SK-N-SH (cell line): ENCODE data around the gene AXIN2. TPM values are rescaled to one million over a fixed set of nuclear protein-coding genes. Genes with fewer than 3 reads are reported as not detected.

Source experiments
- CTCF ChIA-PET: fragments of 300-600, 350-600 bp; formaldehyde crosslinking; extraction: SDS; loops from one replicate; lab custom pipeline; 2021; lab: Yijun Ruan, JAX
- POLR2A ChIA-PET: fragments of 350-600 bp; sonication (Branson Sonifier 250); formaldehyde crosslinking; extraction: SDS; loops from one replicate; lab custom pipeline; 2020; ENCODE audit warnings: antibody characterized with exemption, inconsistent platforms; lab: Yijun Ruan, JAX
- DNase-seq: peaks from one replicate; pipeline ENCODE4 v3.0.0; 2012
- H2AFZ ChIP-seq: fragments of 200-600 bp; sonication (generic); 2 replicates; pipeline ENCODE4 v1.8.1; 2016; ENCODE audit warnings: antibody characterized with exemption, mild to moderate bottlenecking, low read depth
- H3F3A ChIP-seq: fragments of 200-600 bp; sonication (generic); replicated peaks from 2 replicates; pipeline ENCODE3; 2016; ENCODE audit warnings: antibody characterized with exemption, mild to moderate bottlenecking; ENCODE audit not compliant: insufficient read depth
- H3K27ac ChIP-seq, 2 experiments: fragments of 200-500 bp in 1 of 2; fragments of 200-600 bp in 1 of 2; sonication (Bioruptor generic) in 1 of 2; sonication (generic), shearing (Covaris generic) in 1 of 2; 2 replicates each; pipeline versions ENCODE4 v1.5.1 to v1.6.1; 2014 to 2016; ENCODE audit warnings: low read depth in 2 of 2, inconsistent platforms in 1 of 2, low read length in 1 of 2, mild to moderate bottlenecking in 1 of 2, mixed read lengths in 1 of 2
- H3K27me3 ChIP-seq: fragments of 200-600 bp; sonication (generic), shearing (Covaris generic); 2 replicates; pipeline ENCODE4 v1.6.1; 2016; ENCODE audit warnings: mixed run types; ENCODE audit not compliant: insufficient read depth
- H3K36me3 ChIP-seq, 2 experiments: fragments of 200-500 bp in 1 of 2; fragments of 200-600 bp in 1 of 2; sonication (Bioruptor generic) in 1 of 2; sonication (generic) in 1 of 2; replicated peaks in 1 of 2; 2 replicates each; pipeline versions ENCODE3 to v1.5.1; 2014 to 2016; ENCODE audit warnings: low read length in 1 of 2, mild to moderate bottlenecking in 1 of 2; ENCODE audit not compliant: insufficient read depth in 2 of 2, control insufficient read depth in 1 of 2
- H3K4me1 ChIP-seq, 2 experiments: fragments of 200-500 bp in 1 of 2; fragments of 200-600 bp in 1 of 2; sonication (Bioruptor generic) in 1 of 2; sonication (generic), shearing (Covaris generic) in 1 of 2; 2 replicates each; pipeline versions ENCODE4 v1.5.1 to v1.6.1; 2014 to 2016; ENCODE audit warnings: low read depth in 1 of 2, low read length in 1 of 2, mixed run types in 1 of 2; ENCODE audit not compliant: insufficient read depth in 2 of 2, control insufficient read depth in 1 of 2
- H3K4me2 ChIP-seq: fragments of 200-600 bp; sonication (generic), shearing (Covaris generic); 2 replicates; pipeline ENCODE4 v1.6.1; 2017; ENCODE audit warnings: mixed run types
- H3K4me3 ChIP-seq, 2 experiments: fragments of 200-500 bp in 1 of 2; fragments of 200-600 bp in 1 of 2; sonication (Bioruptor generic) in 1 of 2; sonication (generic), shearing (Covaris generic) in 1 of 2; 2 replicates each; pipeline versions ENCODE4 v1.5.1 to v1.8.1; 2014 to 2016; ENCODE audit warnings: low read depth in 2 of 2, inconsistent platforms in 1 of 2, low read length in 1 of 2, mild to moderate bottlenecking in 1 of 2, mixed read lengths in 1 of 2, moderate library complexity in 1 of 2
- H3K79me2 ChIP-seq: fragments of 200-600 bp; sonication (generic); 2 replicates; pipeline ENCODE4 v1.8.1; 2017; ENCODE audit warnings: mild to moderate bottlenecking; ENCODE audit not compliant: insufficient read depth
- H3K9ac ChIP-seq: fragments of 200-600 bp; sonication (generic); 2 replicates; pipeline ENCODE4 v1.6.1; 2017; ENCODE audit warnings: mixed run types
- H3K9me2 ChIP-seq: fragments of 200-600 bp; sonication (generic); 2 replicates; pipeline ENCODE4 v1.6.1; 2017; ENCODE audit warnings: mixed run types
- H3K9me3 ChIP-seq: fragments of 200-600 bp; sonication (generic); 2 replicates; pipeline ENCODE4 v1.6.1; 2017; ENCODE audit warnings: mixed run types, mild to moderate bottlenecking, moderate library complexity
- H4K20me1 ChIP-seq: fragments of 200-600 bp; sonication (generic); 2 replicates; pipeline ENCODE4 v1.6.1; 2017; ENCODE audit warnings: mild to moderate bottlenecking, mixed run types; ENCODE audit not compliant: insufficient read depth
- CTCF ChIP-seq: fragments of 200-600 bp; sonication (generic); IDR thresholded peaks from 2 replicates; pipeline ENCODE4 v1.6.1; 2017; ENCODE audit warnings: antibody characterized with exemption, mild to moderate bottlenecking, moderate library complexity
- ELF1 ChIP-seq: IDR thresholded peaks from 2 replicates; pipeline ENCODE4 v1.4.0; 2012
- EP300 ChIP-seq, 2 experiments: IDR thresholded peaks; 2 replicates each; pipeline versions ENCODE4 v1.4.0 to v1.6.1; 2012; ENCODE audit warnings: borderline replicate concordance in 1 of 2, low read depth in 1 of 2, low read length in 1 of 2
- FOXJ3 ChIP-seq: sonication (generic); formaldehyde crosslinking; IDR thresholded peaks from 2 replicates; pipeline ENCODE4 v1.5.1; 2020; ENCODE audit warnings: mild to moderate bottlenecking, missing genetic modification reagents
- GABPA ChIP-seq: IDR thresholded peaks from 2 replicates; pipeline ENCODE4 v1.4.0; 2012; ENCODE audit warnings: low read depth, mild to moderate bottlenecking
- MXI1 ChIP-seq: IDR thresholded peaks from 2 replicates; pipeline ENCODE4 v1.6.1; 2012; ENCODE audit warnings: mild to moderate bottlenecking, low read depth, low read length, improper control_type of control experiment
- NFIC ChIP-seq: IDR thresholded peaks from 2 replicates; pipeline ENCODE4 v1.4.0; 2012; ENCODE audit warnings: borderline replicate concordance
- NRF1 ChIP-seq: IDR thresholded peaks from 2 replicates; pipeline ENCODE4 v1.6.1; 2012; ENCODE audit warnings: low read depth, mild to moderate bottlenecking, low read length
- PBX3 ChIP-seq: IDR thresholded peaks from 2 replicates; pipeline ENCODE4; 2012
- RXRA ChIP-seq: IDR thresholded peaks from 2 replicates; pipeline ENCODE4 v1.4.0; 2012; ENCODE audit warnings: low read depth, mild to moderate bottlenecking, borderline replicate concordance
- SIN3A ChIP-seq: IDR thresholded peaks from 2 replicates; pipeline ENCODE4 v1.6.1; 2012; ENCODE audit warnings: low read depth, mild to moderate bottlenecking, low read length, moderate library complexity, borderline replicate concordance
- SMC3 ChIP-seq: IDR thresholded peaks from 2 replicates; pipeline ENCODE4 v1.6.1; 2012; ENCODE audit warnings: low read depth, low read length, improper control_type of control experiment
- TCF12 ChIP-seq: IDR thresholded peaks from 2 replicates; pipeline ENCODE4 v1.4.0; 2012
- USF1 ChIP-seq: IDR thresholded peaks from 2 replicates; pipeline ENCODE4 v1.4.0; 2012; ENCODE audit warnings: low read depth, borderline replicate concordance
- USF2 ChIP-seq: fragments of 150-350 bp; IDR thresholded peaks from 2 replicates; pipeline ENCODE4 v1.6.1; 2017; ENCODE audit warnings: antibody characterized with exemption, low read length, low read depth, borderline replicate concordance
- YY1 ChIP-seq: IDR thresholded peaks from 2 replicates; pipeline ENCODE4 v1.4.0; 2012; ENCODE audit warnings: low read depth, mild to moderate bottlenecking
- ZBTB33 ChIP-seq: IDR thresholded peaks from 2 replicates; pipeline ENCODE4 v1.4.0; 2012; ENCODE audit warnings: low read depth, borderline replicate concordance
- WGBS: methylation state at CpG from one replicate; pipeline ENCODE4 v1.1.6; 2017; ENCODE audit warnings: low lambda C conversion rate; 5-methylcytosine and 5-hydroxymethylcytosine counted together
- polyA plus RNA-seq, 3 experiments: library from polyadenylated mRNA; depleted of rRNA; stranded (reverse); fragments of >200 nt; gene quantifications; 2 replicates each; pipeline ENCODE4 v1.2.3, GENCODE V29; 2012

AXIN2 gene
- polyA plus RNA-seq, 1 of the 3 experiments (the other 2 are of a cell fraction), result 8.3 TPM

GRCh38 chr17:65576939-65577338 lies 15.5 kb upstream of the AXIN2 start:
- no peaks in the 10 kb centered on the region for H3K4me1 ChIP-seq
- H3K36me3 ChIP-seq, result no peaks in the 10 kb centered on the region
- WGBS, result 86% methylated on average over 12 of the region's 12 CpGs
- H3K79me2 ChIP-seq, result no peaks in the 10 kb centered on the region
- H3K4me3 ChIP-seq, result no peak overlapping the region
- no peaks in the 10 kb centered on the region for H3K9me2 ChIP-seq
- no peak overlapping the region for H3K27ac ChIP-seq
- POLR2A ChIA-PET, result no interaction called here
- no peak overlapping the region for H3K9ac ChIP-seq
- CTCF ChIA-PET, result interaction anchor here (0.9 kb wide), 1 partner anchor 343 kb away, joined by 3 read pairs; no protein-coding TSS in a partner anchor
- no peaks in the 10 kb centered on the region for H3K27me3 ChIP-seq
- no peaks in the 10 kb centered on the region for H3F3A ChIP-seq
- no peak overlapping the region for H2AFZ ChIP-seq
- no peaks in the 10 kb centered on the region for H4K20me1 ChIP-seq
- no peaks in the 10 kb centered on the region for H3K9me3 ChIP-seq
- H3K4me2 ChIP-seq, result no peak overlapping the region
- TF ChIP-seq CTCF, result no peak
- TF ChIP-seq SIN3A, result no peak
- no peak for TF ChIP-seq PBX3
- TF ChIP-seq SMC3, result no peak
- TF ChIP-seq USF2, result no peak
- no peak for TF ChIP-seq MXI1
- TF ChIP-seq TCF12, result no peak
- no peak for TF ChIP-seq NFIC
- no peak for TF ChIP-seq ELF1
- no peak for TF ChIP-seq NRF1
- TF ChIP-seq FOXJ3 (CRISPR knock-in tag), result no peak
- TF ChIP-seq YY1, result no peak
- TF ChIP-seq ZBTB33, result no peak
- no peak for TF ChIP-seq EP300 (IDR thresholded peaks at IDR 0.05; ENCODE audit: borderline replicate concordance in 1 of 2, low read depth in 1 of 2, low read length in 1 of 2)
- TF ChIP-seq GABPA, result no peak
- no peak for TF ChIP-seq USF1
- no peak for TF ChIP-seq RXRA
- DNase-seq, result no peak
